DOHH2 (cell line): ENCODE data around the gene SRPK2.

ENCODE experiments used
- H3F3A ChIP-seq: fragments of 200-600 bp; sonication (generic), shearing (Covaris generic); 2 replicates; pipeline ENCODE4 v1.6.0; 2016; ENCODE audit warnings: antibody characterized with exemption, mild to moderate bottlenecking; ENCODE audit not compliant: control insufficient read depth, insufficient read depth
- H3K27ac ChIP-seq: fragments of 200-600 bp; sonication (generic); 2 replicates; pipeline ENCODE4 v1.5.1; 2014; ENCODE audit warnings: low read depth, mild to moderate bottlenecking, low read length, moderate library complexity
- H3K27me3 ChIP-seq: fragments of 200-600 bp; sonication (generic); 2 replicates; pipeline ENCODE4 v1.6.1; 2014; ENCODE audit warnings: mild to moderate bottlenecking, low read length, mixed read lengths; ENCODE audit not compliant: control insufficient read depth
- H3K36me3 ChIP-seq: fragments of 200-600 bp; sonication (generic); 2 replicates; pipeline ENCODE4 v1.6.1; 2014; ENCODE audit warnings: mild to moderate bottlenecking, low read length, moderate library complexity, mixed read lengths; ENCODE audit not compliant: control insufficient read depth
- H3K4me1 ChIP-seq: fragments of 200-600 bp; sonication (generic); 2 replicates; pipeline ENCODE4 v1.6.1; 2014; ENCODE audit warnings: mild to moderate bottlenecking, low read length, mixed read lengths; ENCODE audit not compliant: control insufficient read depth
- H3K4me2 ChIP-seq: fragments of 200-600 bp; sonication (generic); 2 replicates; pipeline ENCODE4 v1.6.0; 2014; ENCODE audit warnings: mild to moderate bottlenecking, low read length, moderate library complexity
- H3K4me3 ChIP-seq: fragments of 200-600 bp; sonication (generic); 2 replicates; pipeline ENCODE4 v1.5.1; 2014; ENCODE audit warnings: mild to moderate bottlenecking, low read length, mixed read lengths
- H3K79me2 ChIP-seq: fragments of 200-600 bp; sonication (generic); 2 replicates; pipeline ENCODE4 v1.6.1; 2014; ENCODE audit warnings: mild to moderate bottlenecking, low read length, mixed read lengths; ENCODE audit not compliant: control insufficient read depth
- H3K9me2 ChIP-seq: fragments of 200-600 bp; sonication (generic); replicated peaks from 2 replicates; pipeline ENCODE4 v1.6.1; 2014; ENCODE audit warnings: mild to moderate bottlenecking, low read length, mixed read lengths; ENCODE audit not compliant: control insufficient read depth
- H3K9me3 ChIP-seq: fragments of 200-600 bp; sonication (generic); 2 replicates; pipeline ENCODE4 v1.6.1; 2014; ENCODE audit warnings: antibody characterized with exemption, low read length, mixed read lengths; ENCODE audit not compliant: control insufficient read depth, insufficient read depth
- H4K20me1 ChIP-seq: fragments of 200-600 bp; sonication (generic); 2 replicates; pipeline ENCODE4 v1.6.0; 2014; ENCODE audit warnings: low read depth, mild to moderate bottlenecking, antibody characterized with exemption, low read length, moderate library complexity; ENCODE audit not compliant: control insufficient read depth, insufficient read depth
- EZH2phosphoT487 ChIP-seq: fragments of 200-600 bp; sonication (generic); IDR thresholded peaks from 2 replicates; pipeline ENCODE4 v1.6.1; 2017; ENCODE audit warnings: borderline replicate concordance, mild to moderate bottlenecking, antibody characterized with exemption, low read length, moderate library complexity, mixed read lengths
- TF ChIP-seq, protein P1 (sequence below): fragments of 200-600 bp; sonication (generic); IDR thresholded peaks from one replicate; pipeline ENCODE4 v1.5.1; 2014; ENCODE audit warnings: antibody characterized with exemption, mild to moderate bottlenecking, low read depth, low read length; ENCODE audit not compliant: poor library complexity, severe bottlenecking

The SRPK2 gene

GRCh38 chr7:105177026-105177425 is 211.7 kb downstream of the SRPK2 start:
- no peaks in the 10 kb centered on the region for H4K20me1 ChIP-seq
- no peak overlapping the region for H3K4me2 ChIP-seq
- no peak overlapping the region for H3K4me3 ChIP-seq
- H3K9me3 ChIP-seq: peaks cover 5% of the 10 kb centered on the region; the same call in 1 of the 2 replicates
- H3K4me1 ChIP-seq: peaks cover 17% of the 10 kb centered on the region
- H3F3A ChIP-seq: 0 out of 2 replicates have a peak, but pooled peaks cover 4% of the 10 kb centered on the region
- H3K9me2 ChIP-seq: no peaks in the 10 kb centered on the region
- no peaks in the 10 kb centered on the region for H3K36me3 ChIP-seq
- peaks cover 9% of the 10 kb centered on the region; the same call in 1 of the 2 replicates for H3K79me2 ChIP-seq
- TF ChIP-seq, protein P1, sequence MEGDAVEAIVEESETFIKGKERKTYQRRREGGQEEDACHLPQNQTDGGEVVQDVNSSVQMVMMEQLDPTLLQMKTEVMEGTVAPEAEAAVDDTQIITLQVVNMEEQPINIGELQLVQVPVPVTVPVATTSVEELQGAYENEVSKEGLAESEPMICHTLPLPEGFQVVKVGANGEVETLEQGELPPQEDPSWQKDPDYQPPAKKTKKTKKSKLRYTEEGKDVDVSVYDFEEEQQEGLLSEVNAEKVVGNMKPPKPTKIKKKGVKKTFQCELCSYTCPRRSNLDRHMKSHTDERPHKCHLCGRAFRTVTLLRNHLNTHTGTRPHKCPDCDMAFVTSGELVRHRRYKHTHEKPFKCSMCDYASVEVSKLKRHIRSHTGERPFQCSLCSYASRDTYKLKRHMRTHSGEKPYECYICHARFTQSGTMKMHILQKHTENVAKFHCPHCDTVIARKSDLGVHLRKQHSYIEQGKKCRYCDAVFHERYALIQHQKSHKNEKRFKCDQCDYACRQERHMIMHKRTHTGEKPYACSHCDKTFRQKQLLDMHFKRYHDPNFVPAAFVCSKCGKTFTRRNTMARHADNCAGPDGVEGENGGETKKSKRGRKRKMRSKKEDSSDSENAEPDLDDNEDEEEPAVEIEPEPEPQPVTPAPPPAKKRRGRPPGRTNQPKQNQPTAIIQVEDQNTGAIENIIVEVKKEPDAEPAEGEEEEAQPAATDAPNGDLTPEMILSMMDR: no peak
- no peak for TF ChIP-seq EZH2phosphoT487
- no peak overlapping the region for H3K27ac ChIP-seq
- H3K27me3 ChIP-seq: no peaks in the 10 kb centered on the region

GRCh38 chr7:105173586-105173985 is 215.1 kb downstream of the SRPK2 start:
- Histone ChIP-seq H3K9me3 (no peaks in the 10 kb centered on the region), H4K20me1 (no peaks in the 10 kb centered on the region), H3K27ac (no peak overlapping the region), H3K4me3 (no peak overlapping the region), H3K4me1 (peaks cover 24% of the 10 kb centered on the region), H3F3A (peaks cover 8% of the 10 kb centered on the region; the same call in 1 of the 2 replicates), H3K4me2 (peak overlapping the region; percentile 54; the same call in 1 of the 2 replicates), H3K27me3 (no peaks in the 10 kb centered on the region), H3K9me2 (no peaks in the 10 kb centered on the region), H3K79me2 (peaks cover 4% of the 10 kb centered on the region; the same call in 1 of the 2 replicates), H3K36me3 (peaks cover under 1% of the 10 kb centered on the region; the same call in 1 of the 2 replicates)
- no peak for TF ChIP-seq EZH2phosphoT487
- TF ChIP-seq, protein P1: no peak

DNA sequence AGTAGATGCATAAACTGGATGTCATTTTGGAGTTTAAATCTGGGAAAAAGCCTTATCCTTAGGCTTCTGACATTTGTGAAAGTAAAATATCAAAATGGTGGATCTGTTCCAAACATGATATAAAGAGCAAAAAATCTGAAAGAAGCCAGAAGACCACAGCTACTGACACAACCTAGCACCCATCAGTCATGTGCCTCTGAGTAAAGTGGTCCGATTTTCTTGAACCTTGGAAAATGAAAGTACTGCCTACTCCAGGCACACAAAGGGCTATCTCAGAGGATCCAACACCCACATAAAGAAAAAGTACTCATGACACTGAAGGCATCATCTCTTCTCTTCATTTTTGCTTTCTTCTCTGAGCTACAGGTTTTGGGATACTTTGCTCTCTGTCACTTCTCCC is 224.0 kb downstream of the SRPK2 start:
- H3K9me2 ChIP-seq: no peaks in the 10 kb centered on the region
- H3K36me3 ChIP-seq: peaks cover 26% of the 10 kb centered on the region
- H3K4me2 ChIP-seq: no peak overlapping the region
- TF ChIP-seq, protein P1: no peak
- TF ChIP-seq EZH2phosphoT487: no peak
- H3K4me1 ChIP-seq: no peaks in the 10 kb centered on the region
- H3K27me3 ChIP-seq: no peaks in the 10 kb centered on the region
- no peaks in the 10 kb centered on the region for H3K79me2 ChIP-seq
- H4K20me1 ChIP-seq: no peaks in the 10 kb centered on the region
- no peaks in the 10 kb centered on the region for H3F3A ChIP-seq
- no peak overlapping the region for H3K27ac ChIP-seq
- no peak overlapping the region for H3K4me3 ChIP-seq
- no peaks in the 10 kb centered on the region for H3K9me3 ChIP-seq
